Kidney epithelial cell (primary cell): ENCODE results near the gene MICB. TPM values are rescaled to one million over a fixed set of nuclear protein-coding genes. Genes with fewer than 3 reads are reported as not detected.
A peak's percentile ranks its signal among the peaks of the same experiment; 100 is the strongest.
"Not testable (repeated sequence)": the region's sequence is repeated elsewhere in the genome, so short reads cannot be mapped to it uniquely, and the experiment has no call there.

ENCODE experiments used
- DNase-seq: peaks from one replicate; pipeline ENCODE4 v3.0.0-alpha.2; 2010; ENCODE audit warnings: low read depth
- H3K27me3 ChIP-seq: 2 replicates; pipeline ENCODE4 v1.6.0; 2011; ENCODE audit warnings: low read length; ENCODE audit not compliant: control insufficient read depth, insufficient read depth
- H3K36me3 ChIP-seq: 2 replicates; pipeline ENCODE4 v1.5.1; 2011; ENCODE audit warnings: low read length; ENCODE audit not compliant: control insufficient read depth, insufficient read depth
- H3K4me3 ChIP-seq: 2 replicates; pipeline ENCODE4 v1.5.1; 2011; ENCODE audit warnings: low read depth, mild to moderate bottlenecking, control low read depth, low read length
- CTCF ChIP-seq: IDR thresholded peaks from 2 replicates; pipeline ENCODE4 v1.5.1; 2011; ENCODE audit warnings: mild to moderate bottlenecking, moderate library complexity, low read length, control low read depth, inconsistent platforms; ENCODE audit not compliant: insufficient read depth, poor library complexity, severe bottlenecking
- total RNA-seq: library from RNA; depleted of rRNA; stranded (reverse); fragments of >200 nt; gene quantifications from 2 replicates; pipeline ENCODE4 v1.2.3, GENCODE V29; 2015

Gene MICB
- total RNA-seq, 1 donor from 2014 or later = 8.1 TPM

GRCh38 chr6:31485055-31485454 lies 12.9 kb upstream of the MICB start:
- Histone ChIP-seq H3K4me3 (no peak overlapping the region), H3K36me3 (no peaks in the 10 kb centered on the region), H3K27me3 (peaks cover 5% of the 10 kb centered on the region)
- no peak for DNase-seq
- TF ChIP-seq CTCF = no peak

- H3K4me3 ChIP-seq, H3K36me3 ChIP-seq, DNase-seq, H3K27me3 ChIP-seq: not testable (repeated sequence)
These were observed 11.7 kb upstream of the MICB start for GRCh38 chr6:31486065-31486837.

GRCh38 chr6:31487674-31488073 lies 10.3 kb upstream of the MICB start:
- not testable (repeated sequence) for DNase-seq, H3K27me3 ChIP-seq, H3K4me3 ChIP-seq, H3K36me3 ChIP-seq

- H3K36me3 ChIP-seq = no peaks in the 10 kb centered on the region
- DNase-seq = no peak
- no peak for TF ChIP-seq CTCF
These were observed 8.9 kb upstream of the MICB start for GRCh38 chr6:31489086-31489485.

GRCh38 chr6:31490115-31490873 lies 7.7 kb upstream of the MICB start:
- TF ChIP-seq CTCF = no peak
- Histone ChIP-seq H3K27me3 (no peaks in the 10 kb centered on the region), H3K36me3 (no peaks in the 10 kb centered on the region), H3K4me3 (no peak overlapping the region)
- DNase-seq = no peak

More at GRCh38 chr6:31489086-31489485, 8.9 kb upstream of the MICB start:
- Histone ChIP-seq H3K27me3 (no peaks in the 10 kb centered on the region), H3K4me3 (no peak overlapping the region)

GRCh38 chr6:31493550-31493874 lies 4.4 kb upstream of the MICB start:
- not testable (repeated sequence) for H3K36me3 ChIP-seq, DNase-seq, H3K27me3 ChIP-seq
- H3K4me3 ChIP-seq = peak overlapping the region; percentile 54

GRCh38 chr6:31493875-31494694 lies 3.9 kb upstream of the MICB start:
- peak; percentile 97 for TF ChIP-seq CTCF
- DNase-seq = no peak
- peak overlapping the region; percentile 54 for H3K4me3 ChIP-seq
- H3K36me3 ChIP-seq = no peaks in the 10 kb centered on the region
- H3K27me3 ChIP-seq = no peaks in the 10 kb centered on the region
